ENCODE results near the gene KCNA1. TPM values are rescaled to one million over a fixed set of nuclear protein-coding genes. Genes with fewer than 3 reads are reported as not detected.

The KCNA1 gene
- total and polyA plus RNA-seq, 2 experiments from 2014 or later = not detected

DNA sequence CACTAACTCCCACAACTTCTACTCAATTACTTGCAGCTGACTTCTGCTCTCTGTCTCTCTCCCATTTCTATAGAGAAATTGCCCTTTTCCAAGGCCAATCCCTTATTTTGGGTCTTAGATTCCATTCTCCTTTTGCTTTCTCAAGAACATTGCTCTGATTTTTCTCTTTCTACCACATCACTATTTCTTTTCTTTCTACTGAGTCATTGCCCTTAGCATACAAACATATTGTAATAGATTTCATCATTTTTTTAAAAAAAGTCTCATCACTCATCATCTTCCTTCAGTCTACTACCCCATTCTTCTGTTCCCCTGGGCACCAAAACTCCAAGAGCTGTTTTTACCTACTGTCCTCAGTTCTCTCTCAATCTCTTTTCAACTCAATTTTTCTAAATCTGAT, 4.4 kb upstream of the KCNA1 start:
- Histone ChIP-seq H3K27me3 (replicated peaks; ENCODE audit: insufficient read depth) (peaks cover 33% of the 10 kb centered on the region), H4K20me1 (ENCODE audit: insufficient read depth) (no peaks in the 10 kb centered on the region), H3K79me2 (ENCODE audit: insufficient read depth) (no peaks in the 10 kb centered on the region), H3K36me3 (ENCODE audit: low read depth) (no peaks in the 10 kb centered on the region), H3K27ac (no peak overlapping the region), H3K9me3 (ENCODE audit: low read depth) (no peaks in the 10 kb centered on the region), H3K4me3 (no peak overlapping the region), H3K9me2 (ENCODE audit: insufficient read depth) (no peaks in the 10 kb centered on the region), H3K9ac (no peak overlapping the region), H3K4me1 (ENCODE audit: insufficient read depth) (0 out of 2 replicates have a peak, but pooled peaks cover 3% of the 10 kb centered on the region), H3K4me2 (ENCODE audit: unreplicated experiment) (no peak overlapping the region), H2AFZ (no peak overlapping the region), H3F3A (ENCODE audit: insufficient read depth) (no peaks in the 10 kb centered on the region)
- no peak for DNase-seq
- TF ChIP-seq EZH2 (IDR thresholded peaks at IDR 0.05; ENCODE audit: insufficient read depth, poor library complexity, severe bottlenecking) = no peak
- TF ChIP-seq EZH2phosphoT487 (IDR thresholded peaks at IDR 0.05; ENCODE audit: insufficient read depth, low read depth) = no peak
- in situ Hi-C loops (cut with MboI) = no loop called here

DNA sequence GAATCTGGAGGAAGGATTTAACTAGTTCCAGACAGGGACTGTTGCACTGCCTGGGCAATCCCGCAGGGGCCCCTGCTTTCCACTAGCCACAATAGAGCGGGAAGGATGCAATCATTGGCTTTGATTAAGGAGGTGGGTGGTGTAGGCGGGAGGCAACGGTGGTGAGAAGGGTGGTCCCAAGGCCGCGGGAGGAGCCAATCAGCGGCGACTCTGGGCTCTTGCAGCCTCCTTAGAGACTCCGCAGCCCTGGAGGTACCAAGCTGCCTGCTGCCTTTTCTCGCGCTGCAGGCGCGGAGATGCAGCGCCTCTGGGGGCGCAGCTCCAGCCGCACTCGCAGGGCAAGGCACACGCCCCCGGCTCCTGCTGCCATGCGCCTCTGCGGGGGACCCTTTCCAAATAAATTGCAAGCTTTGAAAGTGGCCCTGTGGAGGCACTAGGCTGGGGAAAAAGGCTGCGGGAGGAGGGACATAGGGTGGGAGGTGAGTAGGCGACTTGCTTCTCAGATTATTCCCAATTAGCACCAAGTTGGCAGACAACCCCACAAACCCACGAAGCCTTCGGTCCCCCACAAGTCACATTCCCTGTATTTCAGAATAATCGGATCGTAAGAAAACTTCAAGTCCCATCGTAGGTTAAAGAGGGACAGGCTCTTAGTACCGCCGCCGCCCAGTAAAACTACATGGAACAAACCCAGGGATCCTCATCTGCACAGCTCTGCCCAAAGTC, 858 bp upstream of the KCNA1 start:
- Histone ChIP-seq H3K79me2 (ENCODE audit: insufficient read depth) (no peaks in the 10 kb centered on the region), H4K20me1 (ENCODE audit: insufficient read depth) (no peaks in the 10 kb centered on the region), H3K9me3 (ENCODE audit: low read depth) (no peaks in the 10 kb centered on the region), H3K9ac (no peak overlapping the region), H3K36me3 (ENCODE audit: low read depth) (no peaks in the 10 kb centered on the region), H3K27me3 (replicated peaks; ENCODE audit: insufficient read depth) (peaks cover 51% of the 10 kb centered on the region), H3K4me2 (ENCODE audit: unreplicated experiment) (peak overlapping the region; percentile 20), H3F3A (ENCODE audit: insufficient read depth) (no peaks in the 10 kb centered on the region), H3K4me3 (no peak overlapping the region), H2AFZ (no peak overlapping the region), H3K4me1 (ENCODE audit: insufficient read depth) (no peaks in the 10 kb centered on the region), H3K27ac (no peak overlapping the region), H3K9me2 (ENCODE audit: insufficient read depth) (no peaks in the 10 kb centered on the region)
- peak; percentile 12 for DNase-seq
- WGBS, 2 experiments (ENCODE audit: low coverage in 1 of 2, low lambda C conversion rate in 2 of 2, missing lambda C conversion rate in 2 of 2) = 3 to 4% methylated on average over 31 of the region's 31 CpGs
- in situ Hi-C loops (cut with MboI) = no loop called here
- no peak for TF ChIP-seq EZH2phosphoT487 (IDR thresholded peaks at IDR 0.05; ENCODE audit: insufficient read depth, low read depth)
- peak; percentile 66 for TF ChIP-seq EZH2 (IDR thresholded peaks at IDR 0.05; ENCODE audit: insufficient read depth, poor library complexity, severe bottlenecking)

DNA sequence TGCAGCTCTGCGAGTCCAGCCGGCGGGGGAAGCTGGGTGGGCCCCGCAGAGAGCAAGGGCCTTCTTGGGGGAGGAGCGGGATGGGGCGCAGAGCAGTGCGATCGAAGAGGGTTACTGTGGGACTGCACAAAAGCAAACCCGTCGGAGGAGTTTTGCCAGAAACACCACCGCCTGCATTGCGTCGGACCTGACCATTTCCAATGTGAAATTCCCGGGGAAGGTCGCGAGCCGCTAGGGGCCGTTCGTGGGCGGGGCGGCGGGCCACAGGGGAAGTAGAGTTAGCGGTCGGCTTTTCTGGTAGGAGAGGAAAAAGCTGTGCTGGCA, 333 bp upstream of the KCNA1 start:
- DNase-seq = peak; percentile 4
- Histone ChIP-seq H3K9me2 (ENCODE audit: insufficient read depth) (no peaks in the 10 kb centered on the region), H3K4me2 (ENCODE audit: unreplicated experiment) (peak overlapping the region; percentile 20), H4K20me1 (ENCODE audit: insufficient read depth) (no peaks in the 10 kb centered on the region), H2AFZ (no peak overlapping the region; the same call in 1 of the 2 replicates), H3K79me2 (ENCODE audit: insufficient read depth) (no peaks in the 10 kb centered on the region), H3K36me3 (ENCODE audit: low read depth) (no peaks in the 10 kb centered on the region), H3K4me3 (peak overlapping the region; percentile 35; the same call in 1 of the 2 replicates), H3K9ac (no peak overlapping the region), H3K4me1 (ENCODE audit: insufficient read depth) (no peaks in the 10 kb centered on the region), H3F3A (ENCODE audit: insufficient read depth) (no peaks in the 10 kb centered on the region), H3K27me3 (replicated peaks; ENCODE audit: insufficient read depth) (peaks cover 51% of the 10 kb centered on the region), H3K9me3 (ENCODE audit: low read depth) (no peaks in the 10 kb centered on the region), H3K27ac (no peak overlapping the region)
- TF ChIP-seq EZH2phosphoT487 (IDR thresholded peaks at IDR 0.05; ENCODE audit: insufficient read depth, low read depth) = no peak
- TF ChIP-seq EZH2 (IDR thresholded peaks at IDR 0.05; ENCODE audit: insufficient read depth, poor library complexity, severe bottlenecking) = peak; percentile 72
- WGBS, 2 experiments (ENCODE audit: low coverage in 1 of 2, low lambda C conversion rate in 2 of 2, missing lambda C conversion rate in 2 of 2) = 2 to 3% methylated on average over 24 of the region's 24 CpGs
- in situ Hi-C loops (cut with MboI) = no loop called here

DNA sequence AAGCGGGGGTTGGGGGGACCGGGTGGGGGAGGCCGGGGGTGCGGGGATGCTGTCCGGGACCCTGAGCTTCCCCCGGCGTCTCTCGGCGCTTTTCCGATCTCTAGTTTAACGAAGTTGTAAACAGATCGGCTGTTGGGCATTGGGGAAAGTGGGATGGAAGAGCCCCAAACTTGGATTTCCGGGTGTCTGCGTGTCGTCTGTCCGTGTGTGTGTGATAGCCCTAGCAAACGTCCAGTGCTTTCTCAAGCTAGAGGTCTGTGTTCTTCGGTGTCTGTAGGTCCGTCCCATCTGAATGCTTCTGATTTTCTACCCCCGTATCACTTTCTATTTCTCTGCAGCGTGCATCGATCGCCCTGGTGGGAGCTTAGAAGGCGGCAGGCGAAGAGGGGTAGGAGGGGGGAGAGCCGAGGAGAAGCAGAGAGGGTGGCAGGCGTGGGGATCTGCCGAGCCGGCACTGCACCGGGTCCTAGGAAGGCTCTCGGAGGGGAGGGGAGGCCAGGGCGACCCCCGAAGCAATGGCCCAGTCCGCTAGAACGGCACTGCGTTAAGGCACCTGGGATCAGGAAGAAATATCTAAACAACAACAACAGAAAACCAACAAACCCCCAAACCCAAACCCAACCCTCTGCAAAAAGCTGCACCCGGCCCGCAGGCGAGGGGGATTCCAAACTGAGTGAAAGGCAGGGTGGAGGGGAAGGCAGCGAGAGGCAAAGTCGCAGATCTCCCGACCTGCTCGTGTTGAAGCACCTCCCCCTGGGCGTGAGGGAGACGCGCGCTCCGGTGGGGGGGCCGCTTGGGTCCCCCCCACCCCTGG, 1.0 kb downstream of the KCNA1 start:
- Histone ChIP-seq H3K27me3 (replicated peaks; ENCODE audit: insufficient read depth) (peaks cover 51% of the 10 kb centered on the region), H2AFZ (no peak overlapping the region), H3K4me3 (peak overlapping the region; percentile 35), H3K9ac (no peak overlapping the region), H3K9me2 (ENCODE audit: insufficient read depth) (no peaks in the 10 kb centered on the region), H3K4me2 (ENCODE audit: unreplicated experiment) (peak overlapping the region; percentile 45), H3K27ac (no peak overlapping the region), H4K20me1 (ENCODE audit: insufficient read depth) (no peaks in the 10 kb centered on the region), H3K4me1 (ENCODE audit: insufficient read depth) (no peaks in the 10 kb centered on the region), H3K9me3 (ENCODE audit: low read depth) (no peaks in the 10 kb centered on the region), H3F3A (ENCODE audit: insufficient read depth) (no peaks in the 10 kb centered on the region), H3K36me3 (ENCODE audit: low read depth) (no peaks in the 10 kb centered on the region), H3K79me2 (ENCODE audit: insufficient read depth) (no peaks in the 10 kb centered on the region)
- TF ChIP-seq EZH2 (IDR thresholded peaks at IDR 0.05; ENCODE audit: insufficient read depth, poor library complexity, severe bottlenecking) (peak; percentile 71), EZH2phosphoT487 (IDR thresholded peaks at IDR 0.05; ENCODE audit: insufficient read depth, low read depth) (no peak)
- DNase-seq = peak; percentile 26
- in situ Hi-C loops (cut with MboI) = no loop called here
- 3 to 7% methylated on average over 37 to 43 of the region's 49 CpGs for WGBS, 2 experiments (ENCODE audit: low coverage in 1 of 2, low lambda C conversion rate in 2 of 2, missing lambda C conversion rate in 2 of 2)

All from GM23248 (cell line).